ENCODE data around the gene PCDHGB5. TPM values are rescaled to one million over a fixed set of nuclear protein-coding genes. Genes with fewer than 3 reads are reported as not detected.

The PCDHGB5 gene
- polyA plus RNA-seq, 1 of the 3 experiments (the other 2 are of a cell fraction): 0.15 TPM

DNA sequence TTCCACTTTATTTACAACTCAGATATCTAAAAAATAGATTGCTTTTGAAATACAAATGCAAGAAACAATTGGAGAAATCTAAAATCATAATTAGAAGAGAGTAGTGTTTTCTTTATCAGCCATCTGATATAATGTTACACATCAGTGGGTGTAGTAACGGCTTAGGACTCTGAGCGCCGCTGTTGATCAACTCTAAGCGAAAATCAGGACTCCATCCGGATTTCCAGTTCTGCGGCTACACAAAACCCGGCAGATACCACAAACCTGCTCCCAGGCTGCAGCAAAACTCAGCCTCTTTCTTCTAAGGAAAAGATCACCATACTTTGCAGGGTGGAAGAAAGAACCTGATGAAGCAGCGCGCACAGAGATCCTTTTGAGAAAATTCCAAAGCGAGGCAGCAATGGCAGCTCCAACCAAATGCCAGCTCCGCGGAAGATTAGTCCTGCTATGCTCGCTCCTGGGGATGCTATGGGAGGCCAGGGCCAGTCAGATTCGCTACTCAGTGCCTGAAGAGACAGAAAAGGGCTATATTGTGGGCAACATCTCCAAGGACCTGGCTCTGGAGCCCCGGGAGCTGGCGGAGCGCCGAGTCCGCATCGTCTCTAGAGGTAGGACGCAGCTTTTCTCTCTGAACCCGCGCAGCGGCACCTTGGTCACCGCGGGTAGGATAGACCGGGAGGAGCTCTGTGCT is 5.0 kb downstream of the PCDHGB5 start, which contains the start of gene PCDHGA9:
PCDHGA9 (plus strand) TSS at position 226 of the 691 bp plus-strand sequence; CDS start at position 401, 175 bp downstream.
- ChIA-PET POLR2A (no interaction called here), CTCF (no interaction called here)
- H2AFZ ChIP-seq (ENCODE audit: low read depth): no peak within 1 kb of the TSS
- H3K36me3 ChIP-seq (replicated peaks in 1 of 2; ENCODE audit: control insufficient read depth in 1 of 2, insufficient read depth in 2 of 2, low read length in 1 of 2): peaks cover 0 to 9% of the 10 kb centered on the region in 2 experiments
- no peaks in the 10 kb centered on the region for H3K27me3 ChIP-seq (ENCODE audit: insufficient read depth)
- peaks cover 7% of the 10 kb centered on the region for H3K9me3 ChIP-seq
- no peaks in the 10 kb centered on the region for H3K79me2 ChIP-seq (ENCODE audit: insufficient read depth)
- H3K9me2 ChIP-seq: no peaks in the 10 kb centered on the region
- no peaks in the 10 kb centered on the region for H3K4me1 ChIP-seq (ENCODE audit: control insufficient read depth in 1 of 2, insufficient read depth in 2 of 2, low read depth in 1 of 2, low read length in 1 of 2)
- H3K4me3 ChIP-seq (ENCODE audit: low read depth in 2 of 2, low read length in 1 of 2): no peak within 1 kb of the TSS; a peak in 1 of 4 replicates
- no peaks in the 10 kb centered on the region for H4K20me1 ChIP-seq (ENCODE audit: insufficient read depth)
- H3F3A ChIP-seq (replicated peaks; ENCODE audit: insufficient read depth): no peaks in the 10 kb centered on the region
- no peak within 1 kb of the TSS for H3K27ac ChIP-seq (ENCODE audit: low read depth in 2 of 2, low read length in 1 of 2)
- 77% methylated on average over 26 of the region's 27 CpGs for WGBS (ENCODE audit: low lambda C conversion rate)
- no peak within 1 kb of the TSS for H3K4me2 ChIP-seq
- TF ChIP-seq RAD21 (IDR thresholded peaks at IDR 0.05; ENCODE audit: low read length) (peak; percentile 39), FOXJ3 (CRISPR knock-in tag; IDR thresholded peaks at IDR 0.05) (no peak), RFX5 (IDR thresholded peaks at IDR 0.05; ENCODE audit: low read length) (no peak), SMC3 (IDR thresholded peaks at IDR 0.05; ENCODE audit: low read depth, low read length) (no peak), CHD2 (IDR thresholded peaks at IDR 0.05; ENCODE audit: low read length, partially characterized antibody) (no peak), YY1 (IDR thresholded peaks at IDR 0.05; ENCODE audit: low read depth) (no peak), EP300 (IDR thresholded peaks at IDR 0.05; ENCODE audit: borderline replicate concordance in 1 of 2, low read depth in 1 of 2, low read length in 1 of 2) (no peak), ELF1 (IDR thresholded peaks at IDR 0.05) (no peak)
- TF ChIP-seq, protein P1, sequence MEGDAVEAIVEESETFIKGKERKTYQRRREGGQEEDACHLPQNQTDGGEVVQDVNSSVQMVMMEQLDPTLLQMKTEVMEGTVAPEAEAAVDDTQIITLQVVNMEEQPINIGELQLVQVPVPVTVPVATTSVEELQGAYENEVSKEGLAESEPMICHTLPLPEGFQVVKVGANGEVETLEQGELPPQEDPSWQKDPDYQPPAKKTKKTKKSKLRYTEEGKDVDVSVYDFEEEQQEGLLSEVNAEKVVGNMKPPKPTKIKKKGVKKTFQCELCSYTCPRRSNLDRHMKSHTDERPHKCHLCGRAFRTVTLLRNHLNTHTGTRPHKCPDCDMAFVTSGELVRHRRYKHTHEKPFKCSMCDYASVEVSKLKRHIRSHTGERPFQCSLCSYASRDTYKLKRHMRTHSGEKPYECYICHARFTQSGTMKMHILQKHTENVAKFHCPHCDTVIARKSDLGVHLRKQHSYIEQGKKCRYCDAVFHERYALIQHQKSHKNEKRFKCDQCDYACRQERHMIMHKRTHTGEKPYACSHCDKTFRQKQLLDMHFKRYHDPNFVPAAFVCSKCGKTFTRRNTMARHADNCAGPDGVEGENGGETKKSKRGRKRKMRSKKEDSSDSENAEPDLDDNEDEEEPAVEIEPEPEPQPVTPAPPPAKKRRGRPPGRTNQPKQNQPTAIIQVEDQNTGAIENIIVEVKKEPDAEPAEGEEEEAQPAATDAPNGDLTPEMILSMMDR (IDR thresholded peaks at IDR 0.05): peak; percentile 39; the same call in 1 of the 2 replicates
- TF ChIP-seq, protein P2, sequence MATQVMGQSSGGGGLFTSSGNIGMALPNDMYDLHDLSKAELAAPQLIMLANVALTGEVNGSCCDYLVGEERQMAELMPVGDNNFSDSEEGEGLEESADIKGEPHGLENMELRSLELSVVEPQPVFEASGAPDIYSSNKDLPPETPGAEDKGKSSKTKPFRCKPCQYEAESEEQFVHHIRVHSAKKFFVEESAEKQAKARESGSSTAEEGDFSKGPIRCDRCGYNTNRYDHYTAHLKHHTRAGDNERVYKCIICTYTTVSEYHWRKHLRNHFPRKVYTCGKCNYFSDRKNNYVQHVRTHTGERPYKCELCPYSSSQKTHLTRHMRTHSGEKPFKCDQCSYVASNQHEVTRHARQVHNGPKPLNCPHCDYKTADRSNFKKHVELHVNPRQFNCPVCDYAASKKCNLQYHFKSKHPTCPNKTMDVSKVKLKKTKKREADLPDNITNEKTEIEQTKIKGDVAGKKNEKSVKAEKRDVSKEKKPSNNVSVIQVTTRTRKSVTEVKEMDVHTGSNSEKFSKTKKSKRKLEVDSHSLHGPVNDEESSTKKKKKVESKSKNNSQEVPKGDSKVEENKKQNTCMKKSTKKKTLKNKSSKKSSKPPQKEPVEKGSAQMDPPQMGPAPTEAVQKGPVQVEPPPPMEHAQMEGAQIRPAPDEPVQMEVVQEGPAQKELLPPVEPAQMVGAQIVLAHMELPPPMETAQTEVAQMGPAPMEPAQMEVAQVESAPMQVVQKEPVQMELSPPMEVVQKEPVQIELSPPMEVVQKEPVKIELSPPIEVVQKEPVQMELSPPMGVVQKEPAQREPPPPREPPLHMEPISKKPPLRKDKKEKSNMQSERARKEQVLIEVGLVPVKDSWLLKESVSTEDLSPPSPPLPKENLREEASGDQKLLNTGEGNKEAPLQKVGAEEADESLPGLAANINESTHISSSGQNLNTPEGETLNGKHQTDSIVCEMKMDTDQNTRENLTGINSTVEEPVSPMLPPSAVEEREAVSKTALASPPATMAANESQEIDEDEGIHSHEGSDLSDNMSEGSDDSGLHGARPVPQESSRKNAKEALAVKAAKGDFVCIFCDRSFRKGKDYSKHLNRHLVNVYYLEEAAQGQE (IDR thresholded peaks at IDR 0.05; ENCODE audit: low read depth, low read length): no peak
- TF ChIP-seq, protein P3, sequence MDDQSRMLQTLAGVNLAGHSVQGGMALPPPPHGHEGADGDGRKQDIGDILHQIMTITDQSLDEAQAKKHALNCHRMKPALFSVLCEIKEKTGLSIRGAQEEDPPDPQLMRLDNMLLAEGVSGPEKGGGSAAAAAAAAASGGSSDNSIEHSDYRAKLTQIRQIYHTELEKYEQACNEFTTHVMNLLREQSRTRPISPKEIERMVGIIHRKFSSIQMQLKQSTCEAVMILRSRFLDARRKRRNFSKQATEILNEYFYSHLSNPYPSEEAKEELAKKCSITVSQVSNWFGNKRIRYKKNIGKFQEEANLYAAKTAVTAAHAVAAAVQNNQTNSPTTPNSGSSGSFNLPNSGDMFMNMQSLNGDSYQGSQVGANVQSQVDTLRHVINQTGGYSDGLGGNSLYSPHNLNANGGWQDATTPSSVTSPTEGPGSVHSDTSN (IDR thresholded peaks at IDR 0.05): no peak
- peak; percentile 53 for DNase-seq
- H3K9ac ChIP-seq: no peak within 1 kb of the TSS

Measured in SK-N-SH (cell line).